Fibroblast of gingiva (primary cell): ENCODE data around the gene MSANTD1.
A peak's percentile ranks its signal among the peaks of the same experiment; 100 is the strongest.

ENCODE experiments used
- DNase-seq: peaks from one replicate; pipeline ENCODE4 v3.0.0-alpha.2; 2011; ENCODE audit warnings: low read depth

Gene MSANTD1

GRCh38 chr4:3217266-3217665 is 31.7 kb upstream of the MSANTD1 start:
- no peak for DNase-seq

- DNase-seq: no peak
These were observed 31.2 kb upstream of the MSANTD1 start for GRCh38 chr4:3217771-3218170.

- DNase-seq: no peak
These were observed 29.9 kb upstream of the MSANTD1 start for GRCh38 chr4:3218824-3219760.

- DNase-seq: no peak
These were observed 29.0 kb upstream of the MSANTD1 start for GRCh38 chr4:3219761-3220475.

- no peak for DNase-seq
These were observed 28.3 kb upstream of the MSANTD1 start for GRCh38 chr4:3220476-3221183.

GRCh38 chr4:3221184-3221494 is 27.8 kb upstream of the MSANTD1 start:
- DNase-seq: no peak

GRCh38 chr4:3221996-3222395 is 27.0 kb upstream of the MSANTD1 start:
- no peak for DNase-seq

GRCh38 chr4:3223346-3223745 is 25.6 kb upstream of the MSANTD1 start:
- DNase-seq: no peak

GRCh38 chr4:3223956-3224748 is 24.8 kb upstream of the MSANTD1 start:
- DNase-seq: no peak

GRCh38 chr4:3225071-3225850 is 23.7 kb upstream of the MSANTD1 start:
- no peak for DNase-seq

- no peak for DNase-seq
These were observed 23.0 kb upstream of the MSANTD1 start for GRCh38 chr4:3225936-3226335.

- DNase-seq: no peak
These were observed 22.5 kb upstream of the MSANTD1 start for GRCh38 chr4:3226467-3226866.

GRCh38 chr4:3226944-3227343 is 22.0 kb upstream of the MSANTD1 start:
- DNase-seq: no peak

- no peak for DNase-seq
These were observed 20.9 kb upstream of the MSANTD1 start for GRCh38 chr4:3227878-3228675.

- no peak for DNase-seq
These were observed 20.1 kb upstream of the MSANTD1 start for GRCh38 chr4:3228881-3229280.

GRCh38 chr4:3229328-3229727 is 19.6 kb upstream of the MSANTD1 start:
- DNase-seq: no peak

GRCh38 chr4:3229964-3230363 is 19.0 kb upstream of the MSANTD1 start:
- no peak for DNase-seq

- DNase-seq: peak; percentile 58
These were observed 17.5 kb upstream of the MSANTD1 start for GRCh38 chr4:3231471-3231870.

- DNase-seq: no peak
These were observed 17.0 kb upstream of the MSANTD1 start for GRCh38 chr4:3232001-3232400.

- no peak for DNase-seq
These were observed 16.1 kb upstream of the MSANTD1 start for GRCh38 chr4:3232871-3233271.
